Stimulated activated CD4-positive, alpha-beta T cell treated with anti-CD3 and anti-CD28 coated beads, Interleukin-1b, Interleukin-23, amount 100 ng/mL, for 4 hours (primary cell): ENCODE measurements around the gene ALPP.
"Not testable (repeated sequence)": the region's sequence is repeated elsewhere in the genome, so short reads cannot be mapped to it uniquely, and the experiment has no call there.

Source experiments
- DNase-seq, 2 donors: peaks; one replicate each; pipeline ENCODE4 v3.0.0-alpha.2; 2020; ENCODE audit warnings: low read depth in 2 of 2

The ALPP gene

DNA sequence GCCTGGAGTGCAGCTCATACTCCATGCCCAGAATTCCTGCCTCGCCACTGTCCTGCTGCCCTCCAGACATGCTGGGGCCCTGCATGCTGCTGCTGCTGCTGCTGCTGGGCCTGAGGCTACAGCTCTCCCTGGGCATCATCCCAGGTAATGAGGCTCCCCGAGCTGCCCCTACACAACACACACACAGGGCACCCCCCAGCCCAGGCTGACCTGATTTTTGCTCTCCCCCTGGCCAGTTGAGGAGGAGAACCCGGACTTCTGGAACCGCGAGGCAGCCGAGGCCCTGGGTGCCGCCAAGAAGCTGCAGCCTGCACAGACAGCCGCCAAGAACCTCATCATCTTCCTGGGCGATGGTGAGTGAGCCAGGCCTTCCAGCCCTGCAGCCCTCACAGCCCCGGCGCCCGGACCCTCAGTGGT, at the start of gene ALPP:
Gene ALPP, plus strand, starts transcription at position 17 of the 417 bp plus-strand sequence. Its CDS starts 52 bp downstream, at position 69.
- not testable (repeated sequence) for DNase-seq

DNA sequence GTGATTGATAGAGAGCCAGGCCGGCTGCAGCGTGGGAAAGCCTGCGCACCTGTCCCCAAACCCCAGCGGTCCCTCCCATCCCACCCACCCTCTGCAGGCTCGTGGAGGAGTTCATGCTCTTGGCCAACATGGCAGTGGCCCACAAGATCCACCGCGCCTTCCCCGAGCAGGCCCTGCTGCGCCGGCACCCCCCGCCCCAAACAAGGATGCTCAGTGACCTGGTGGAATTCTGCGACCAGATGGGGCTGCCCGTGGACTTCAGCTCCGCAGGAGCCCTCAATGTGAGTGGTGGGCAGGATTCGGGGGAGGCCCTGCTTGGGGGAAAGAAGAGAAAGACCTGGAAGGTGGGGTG, 48.9 kb upstream of the ALPP start:
- no peak for DNase-seq

- DNase-seq, result no peak
Observed at GRCh38 chr2:232330068-232330999, 48.2 kb upstream of the ALPP start.

DNA sequence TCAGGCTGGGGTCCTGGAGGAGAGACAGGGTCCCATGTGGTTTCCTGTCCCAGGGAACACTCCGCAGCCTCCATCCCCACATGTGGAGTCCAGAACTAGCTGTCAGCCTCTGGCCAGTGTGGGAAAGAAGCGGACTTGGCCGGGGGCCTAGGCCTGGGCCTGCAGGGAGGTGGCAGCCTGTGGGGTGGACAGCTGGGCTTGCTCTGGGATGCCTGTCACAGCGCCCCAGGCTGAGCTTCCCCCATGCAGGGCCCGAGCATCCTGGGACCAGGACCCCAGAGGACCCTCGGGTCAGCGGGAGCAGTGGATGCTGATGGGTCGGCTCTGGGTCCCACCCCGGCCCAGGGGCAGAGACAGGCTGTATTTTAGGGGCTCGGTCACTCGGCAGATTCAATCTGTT, 47.5 kb upstream of the ALPP start:
- DNase-seq, result not testable (repeated sequence)

DNA sequence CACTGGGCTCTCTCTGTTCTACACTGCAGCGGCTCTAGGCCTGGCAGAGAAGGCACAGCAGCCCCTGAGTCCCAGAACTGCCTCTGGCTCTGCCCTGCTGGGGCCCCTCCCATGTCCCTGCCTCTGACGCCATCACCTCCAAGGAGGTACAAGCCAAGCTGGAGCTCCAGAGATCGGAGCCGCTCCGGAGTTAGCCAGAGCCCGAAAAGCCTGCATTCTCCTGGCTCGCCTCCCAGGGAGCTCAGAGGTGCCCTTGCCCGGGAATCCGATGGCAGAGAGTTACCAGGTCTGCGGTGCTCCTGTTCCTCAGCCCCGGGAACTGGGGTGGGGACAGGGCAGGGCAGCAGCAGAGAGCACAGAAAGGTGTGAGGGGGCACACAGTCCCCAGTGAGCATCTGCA, 46.9 kb upstream of the ALPP start:
- DNase-seq, result not testable (repeated sequence)

- DNase-seq, result not testable (repeated sequence)
Observed at GRCh38 chr2:232332244-232332939, 46.2 kb upstream of the ALPP start.

GRCh38 chr2:232332940-232333259, 45.7 kb upstream of the ALPP start:
- DNase-seq, result no peak

- no peak for DNase-seq
Observed at GRCh38 chr2:232333361-232334135, 45.0 kb upstream of the ALPP start.

DNA sequence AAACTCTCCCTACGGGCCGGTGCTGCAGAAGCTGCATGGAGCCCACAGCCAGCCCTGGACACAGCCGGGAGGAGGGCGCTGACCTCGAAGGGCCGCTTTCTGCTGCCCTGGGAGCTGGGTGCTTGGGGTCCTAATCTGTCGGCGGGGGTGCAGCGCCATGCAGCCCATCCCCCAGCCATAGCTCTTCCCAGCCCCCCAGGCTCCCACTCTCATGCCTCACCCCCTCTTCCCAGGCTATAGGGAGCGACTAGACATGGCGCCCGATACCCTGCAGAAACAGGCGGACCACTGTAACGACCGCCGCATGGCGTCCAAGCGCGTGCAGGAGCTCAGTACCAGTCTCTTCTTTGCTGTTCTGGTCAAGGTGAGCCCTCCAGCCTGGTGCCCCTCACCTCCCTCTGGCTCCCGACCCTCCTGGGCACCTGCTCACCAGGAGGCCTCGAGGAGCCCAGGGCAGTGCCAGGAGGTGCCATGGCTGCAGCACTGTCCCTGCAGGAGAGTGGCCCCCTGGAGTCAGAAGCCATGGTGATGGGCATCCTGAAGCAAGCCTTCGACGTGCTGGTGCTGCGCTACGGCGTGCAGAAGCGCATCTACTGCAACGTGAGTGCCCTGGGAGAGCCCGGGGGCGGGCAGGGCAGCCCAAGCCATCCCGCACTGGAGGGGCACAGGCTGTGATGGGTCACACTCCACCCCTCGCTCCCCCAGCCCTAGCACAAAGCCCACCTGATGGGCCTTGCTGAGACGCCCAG, 44.2 kb upstream of the ALPP start:
- not testable (repeated sequence) for DNase-seq

- not testable (repeated sequence) for DNase-seq
Observed at GRCh38 chr2:232334885-232335205, 43.7 kb upstream of the ALPP start.

DNA sequence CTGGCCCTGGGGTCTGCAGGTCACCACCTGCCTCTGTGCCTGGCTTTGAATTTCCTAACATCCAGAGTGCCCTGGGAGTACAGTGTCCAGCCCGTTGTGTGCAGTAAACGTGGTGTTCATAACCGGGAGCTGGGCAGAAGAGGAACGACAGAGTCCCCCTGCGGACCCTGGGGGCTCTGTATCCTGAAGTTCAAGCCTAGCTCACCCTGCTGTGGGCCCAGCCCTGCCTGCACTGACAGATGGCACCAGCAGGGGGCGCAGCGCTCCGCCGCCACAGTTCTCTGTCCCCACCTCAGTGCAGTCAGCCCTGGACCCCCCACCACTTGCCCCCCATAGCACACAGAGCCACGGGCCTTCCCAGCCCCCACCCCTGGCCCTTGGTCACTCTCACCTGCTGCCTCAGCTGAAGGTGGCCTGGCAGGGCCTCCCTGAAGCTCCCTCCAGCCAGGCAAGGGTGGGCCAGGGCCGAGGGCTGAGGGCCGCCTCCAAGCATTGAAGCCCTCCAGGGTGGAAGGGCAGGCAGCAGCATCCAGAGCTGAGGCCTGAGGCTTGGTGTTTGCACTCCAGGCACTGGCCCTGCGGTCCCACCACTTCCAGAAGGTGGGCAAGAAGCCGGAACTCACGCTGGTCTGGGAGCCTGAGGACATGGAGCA, 43.2 kb upstream of the ALPP start:
- DNase-seq, result not testable (repeated sequence)

GRCh38 chr2:232335859-232336215, 42.7 kb upstream of the ALPP start:
- DNase-seq, result no peak

DNA sequence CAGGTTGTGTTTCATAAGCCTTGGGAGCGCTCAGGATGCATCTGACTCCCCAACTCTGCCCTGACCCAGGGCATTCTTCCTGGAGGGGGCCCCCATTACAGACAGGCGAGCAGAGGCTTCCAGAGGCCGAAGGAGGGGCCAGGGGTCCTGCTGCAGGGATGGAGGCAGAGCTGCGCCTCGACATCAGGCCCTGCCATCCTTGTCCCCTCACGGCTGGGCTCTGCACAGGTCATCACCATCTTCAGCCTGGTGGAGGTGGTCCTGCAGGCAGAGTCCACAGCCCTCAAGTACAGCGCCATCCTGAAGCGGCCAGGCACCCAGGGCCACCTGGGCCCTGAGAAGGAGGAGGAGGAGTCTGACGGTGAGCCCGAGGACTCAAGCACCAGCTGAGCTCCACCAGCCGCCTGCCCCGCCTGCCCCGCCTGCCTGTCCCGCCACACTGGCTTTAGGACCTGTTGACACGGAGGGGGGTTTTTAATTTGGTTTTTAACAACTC, 42.3 kb upstream of the ALPP start:
- no peak for DNase-seq

DNA sequence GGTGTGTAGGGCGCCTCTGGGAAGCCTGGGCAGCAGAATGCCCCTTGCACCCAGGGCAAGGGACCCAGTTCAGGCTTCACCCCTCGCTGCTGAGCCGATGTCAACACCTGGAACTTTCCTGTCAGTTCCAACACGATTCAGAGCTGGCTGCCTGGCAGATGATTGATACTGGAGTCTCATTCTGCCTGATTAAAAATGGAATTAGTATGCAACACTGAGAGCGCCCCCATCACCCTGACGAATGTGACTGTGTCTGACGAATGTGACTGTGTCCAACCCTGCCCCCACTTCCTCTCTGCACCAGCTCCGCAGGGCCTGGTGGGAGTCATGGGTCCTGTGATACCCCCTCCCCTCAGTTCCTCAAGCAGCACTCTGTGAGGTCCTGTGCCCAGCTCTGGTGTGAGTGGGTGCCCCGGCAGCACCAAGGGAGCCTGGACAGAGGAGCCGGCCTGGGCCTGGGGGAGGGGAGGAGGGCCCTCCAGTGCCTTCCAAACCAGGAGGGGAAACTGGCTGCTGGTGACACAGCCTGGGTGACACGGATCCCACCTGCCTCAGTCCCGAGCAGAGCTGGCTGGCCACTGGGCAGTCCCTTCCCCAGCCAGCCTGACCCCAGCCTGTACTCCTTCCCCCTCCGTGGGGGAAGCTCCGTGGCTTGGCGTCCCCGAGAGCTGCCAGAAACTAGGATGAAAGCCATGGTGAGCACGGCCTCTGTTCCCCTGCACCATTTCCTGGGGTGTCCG, 41.4 kb upstream of the ALPP start:
- DNase-seq, result no peak

DNA sequence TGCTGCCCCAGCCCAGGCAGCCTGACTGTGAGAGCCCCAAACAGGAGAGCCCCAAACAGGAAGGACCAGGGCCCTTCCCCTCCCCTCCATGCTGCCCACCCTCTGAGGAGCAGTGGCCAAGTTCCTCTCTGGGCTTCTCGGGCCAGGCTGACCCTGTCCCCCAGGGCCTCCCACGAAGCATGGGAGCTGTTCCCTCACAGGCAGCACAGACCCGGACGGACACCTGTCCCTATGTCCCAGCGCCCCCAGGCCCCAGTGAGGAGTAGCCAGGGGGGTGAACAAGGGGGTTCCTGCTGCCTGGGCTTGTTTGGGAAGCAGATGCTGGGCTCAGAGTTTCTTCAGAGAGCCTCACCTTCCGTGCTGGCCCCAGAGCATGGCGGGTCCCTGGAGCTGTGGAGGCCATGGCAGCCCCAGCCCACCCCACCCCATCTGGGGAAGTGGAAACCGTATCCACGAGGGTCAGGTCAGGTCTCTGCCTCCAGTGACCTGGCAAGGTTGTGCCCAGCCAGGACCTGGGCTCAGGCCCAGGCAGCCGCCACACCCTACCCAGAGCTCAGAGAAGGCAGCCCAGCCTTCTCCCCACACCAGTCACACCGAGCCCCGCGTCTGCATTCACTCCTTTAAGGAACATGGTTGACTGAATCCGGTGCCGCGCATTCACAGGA, 40.3 kb upstream of the ALPP start:
- not testable (repeated sequence) for DNase-seq

DNA sequence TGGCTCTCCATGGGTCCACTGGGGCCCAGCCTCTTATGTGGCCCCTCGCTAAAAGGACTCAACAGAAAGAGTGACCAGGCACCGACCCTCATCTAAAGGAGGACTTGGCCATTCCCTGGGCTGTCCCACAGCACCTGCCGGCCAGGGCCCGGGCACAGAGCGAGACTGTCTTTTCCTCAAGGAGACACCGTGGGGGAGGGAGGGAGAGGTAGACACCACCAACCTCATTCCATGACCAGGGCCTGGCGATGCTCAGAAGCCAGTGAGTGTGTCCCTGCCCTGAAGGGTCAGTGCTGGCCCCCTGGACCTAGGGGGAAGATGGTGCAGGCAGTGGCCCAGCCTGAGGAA, 39.8 kb upstream of the ALPP start:
- no peak for DNase-seq

DNA sequence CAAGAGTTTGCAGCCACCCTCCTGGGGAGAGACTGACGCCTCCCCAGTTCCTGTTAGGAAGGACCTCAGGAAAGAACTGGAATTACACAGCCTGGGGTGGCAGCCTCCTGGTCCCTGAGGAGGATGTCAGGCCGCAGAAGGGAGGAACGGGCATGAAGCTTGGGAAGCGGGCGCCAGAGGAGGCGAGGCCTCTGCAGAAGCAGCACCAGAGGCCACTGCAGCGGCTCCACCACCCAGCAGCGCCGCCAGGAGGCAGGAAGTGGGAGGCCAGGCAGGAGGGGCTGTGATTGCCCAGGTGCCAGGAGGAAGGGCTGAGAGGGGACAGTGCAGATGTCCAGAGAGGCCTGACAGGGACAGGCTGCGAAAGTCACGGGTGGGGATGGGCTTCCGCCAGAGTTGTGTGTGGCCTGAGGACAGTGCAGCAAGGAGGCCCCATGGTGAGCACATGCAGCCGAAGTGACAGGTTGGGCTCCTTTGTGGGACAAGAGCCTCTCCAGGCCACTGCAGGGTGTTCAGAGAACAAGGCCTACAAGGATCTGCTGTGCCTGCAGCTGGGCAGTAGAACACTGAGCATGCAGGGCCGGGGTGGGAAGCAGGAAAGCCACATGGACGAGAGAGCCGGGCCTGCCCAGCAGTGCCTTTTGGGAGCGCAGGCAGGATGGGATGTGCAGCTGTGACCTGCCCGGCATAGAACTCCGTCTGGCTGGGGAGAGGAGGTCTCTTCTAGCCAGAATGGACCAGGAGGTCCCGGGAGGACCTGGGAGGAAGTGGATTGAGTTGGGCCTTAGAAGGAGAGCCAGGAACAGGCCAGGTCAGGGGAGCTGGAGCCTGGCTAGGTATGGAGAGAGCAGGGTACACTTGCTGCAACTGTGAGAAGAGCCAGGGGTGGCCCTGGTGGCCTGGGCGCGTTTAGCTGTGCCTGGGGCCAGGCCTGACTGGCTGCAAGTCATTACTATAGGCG, 39.1 kb upstream of the ALPP start:
- DNase-seq, result no peak

DNA sequence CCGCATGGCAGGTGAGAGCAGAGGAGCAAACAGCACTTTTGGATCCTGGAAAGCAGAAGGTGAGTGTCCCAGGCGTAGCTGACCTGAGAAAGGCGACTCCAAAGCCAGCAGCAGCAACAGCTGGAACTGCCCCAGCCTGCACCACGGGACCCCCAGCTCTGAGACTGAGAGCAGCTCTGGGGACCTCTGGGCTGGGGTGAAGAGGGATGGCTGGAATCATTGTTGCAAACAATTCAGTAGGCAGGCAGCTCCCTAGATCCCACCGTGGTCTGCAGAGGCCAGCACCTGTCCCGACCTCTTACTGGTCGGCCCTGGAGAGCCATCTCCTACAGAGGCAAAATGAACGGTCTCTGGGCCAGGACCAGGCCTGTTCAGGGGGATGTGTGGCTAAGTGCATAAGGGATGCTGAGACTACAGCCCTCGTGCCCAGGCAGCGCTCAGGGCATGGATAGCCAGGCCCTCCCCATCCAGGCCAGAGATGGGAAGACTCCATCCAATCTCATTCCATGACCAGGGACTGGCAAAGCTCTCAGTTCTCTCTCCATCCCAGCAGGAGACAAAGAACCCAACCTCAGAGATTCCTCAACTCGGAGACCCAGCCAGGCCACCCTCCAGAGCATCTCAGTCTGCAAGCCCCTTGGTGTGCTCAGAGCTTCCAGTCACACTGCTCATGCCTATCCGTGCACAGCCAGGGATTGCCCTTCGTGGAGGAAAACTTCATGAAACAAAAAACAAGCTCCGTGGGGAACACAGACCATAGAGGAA, 38.2 kb upstream of the ALPP start:
- DNase-seq, result no peak
